RWPE1 (cell line): Measurements from ENCODE around the gene SDF4.

Experiments used
- CTCF ChIA-PET: fragments of 350-600 bp; sonication (Branson Sonifier 250); formaldehyde crosslinking; extraction: SDS; loops from one replicate; lab custom pipeline; 2021; lab: Yijun Ruan, JAX
- POLR2A ChIA-PET: fragments of 400-600 bp; formaldehyde crosslinking; extraction: SDS; loops from one replicate; lab custom pipeline; 2020; ENCODE audit warnings: antibody characterized with exemption; ENCODE audit not compliant: low non-redundant PET; lab: Yijun Ruan, JAX
- DNase-seq: peaks from one replicate; pipeline ENCODE4 v3.0.0; 2012; ENCODE audit warnings: low spot score
- H3K27ac ChIP-seq: fragments of 450-650 bp; 2 replicates; pipeline ENCODE4 v1.5.1; 2017
- CTCF ChIP-seq: fragments of 450-650 bp; conservative IDR thresholded peaks from 2 replicates; pipeline ENCODE4 v1.5.1; 2017; ENCODE audit warnings: low read depth, mild to moderate bottlenecking

The SDF4 gene

GRCh38 chr1:1239614-1240347, 8.0 kb upstream of the SDF4 start:
- CTCF ChIA-PET, result interaction anchor here (0.5 to 1.7 kb wide), 5 partner anchors 10 to 118 kb away, joined by 3 to 11 read pairs (median 6); no protein-coding TSS in a partner anchor
- no peak for DNase-seq
- no peak for TF ChIP-seq CTCF
- H3K27ac ChIP-seq, result peak overlapping the region; percentile 21; the same call in 1 of the 2 replicates
- POLR2A ChIA-PET, result interaction anchor here (1.1 kb wide), 1 partner anchor 11 kb away, joined by 4 read pairs; no protein-coding TSS in a partner anchor

DNA sequence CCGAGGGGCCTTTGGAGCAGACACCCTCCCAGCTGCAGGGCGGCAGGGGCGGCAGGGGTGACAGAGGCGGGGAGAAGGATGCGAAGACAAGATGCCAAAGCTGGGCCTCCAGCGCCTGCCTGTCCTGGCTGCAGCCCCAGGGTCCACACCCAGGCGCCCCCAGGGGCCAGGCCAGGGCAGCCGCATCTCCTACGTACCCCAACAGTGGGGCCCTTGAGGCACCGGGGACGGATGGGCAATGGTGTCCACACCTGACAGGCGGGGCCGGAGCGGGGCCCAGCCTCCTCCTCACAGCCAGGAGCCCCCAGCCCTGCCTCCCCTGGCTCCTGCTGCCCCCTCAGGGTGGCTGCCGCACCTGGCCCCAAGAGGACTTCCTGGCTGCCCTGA, 7.4 kb upstream of the SDF4 start:
- H3K27ac ChIP-seq, result peak overlapping the region; percentile 21; the same call in 1 of the 2 replicates
- ChIA-PET POLR2A (interaction anchor here (1.1 kb wide), 1 partner anchor 12 kb away, joined by 4 read pairs; no protein-coding TSS in a partner anchor), CTCF (interaction anchor here (0.5 to 1.7 kb wide), 4 partner anchors 16 to 117 kb away, joined by 3 to 11 read pairs (median 6); no protein-coding TSS in a partner anchor)
- no peak for TF ChIP-seq CTCF
- DNase-seq, result no peak

DNA sequence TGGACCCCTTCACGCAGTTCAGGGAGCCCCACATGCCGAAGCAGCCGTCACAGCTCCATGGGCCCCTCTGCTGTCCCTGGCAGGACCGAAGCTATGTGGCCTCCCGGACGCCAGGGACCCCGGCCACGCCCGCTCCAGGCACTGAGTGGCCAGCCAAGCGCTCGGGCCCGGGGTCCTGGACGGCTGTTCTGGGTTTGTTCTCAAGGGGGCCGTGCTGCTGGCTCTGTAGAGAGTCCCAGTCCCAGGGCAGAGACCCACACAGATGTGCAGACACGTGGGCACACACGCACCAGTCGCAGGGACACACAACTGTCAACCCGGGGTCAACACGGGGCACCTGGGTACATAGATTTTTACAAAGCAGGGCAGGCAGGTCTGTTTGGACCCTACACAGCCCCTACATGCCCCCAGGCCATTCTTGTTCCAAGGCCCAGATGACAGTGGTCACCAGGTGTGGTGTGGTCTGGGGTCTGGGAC, 6.9 kb upstream of the SDF4 start:
- ChIA-PET POLR2A (no interaction called here), CTCF (interaction anchor here (1.2 to 1.7 kb wide), 2 partner anchors 53 to 117 kb away, joined by 6 to 11 read pairs; no protein-coding TSS in a partner anchor)
- H3K27ac ChIP-seq, result peak overlapping the region; percentile 81
- no peak for TF ChIP-seq CTCF
- DNase-seq, result no peak

DNA sequence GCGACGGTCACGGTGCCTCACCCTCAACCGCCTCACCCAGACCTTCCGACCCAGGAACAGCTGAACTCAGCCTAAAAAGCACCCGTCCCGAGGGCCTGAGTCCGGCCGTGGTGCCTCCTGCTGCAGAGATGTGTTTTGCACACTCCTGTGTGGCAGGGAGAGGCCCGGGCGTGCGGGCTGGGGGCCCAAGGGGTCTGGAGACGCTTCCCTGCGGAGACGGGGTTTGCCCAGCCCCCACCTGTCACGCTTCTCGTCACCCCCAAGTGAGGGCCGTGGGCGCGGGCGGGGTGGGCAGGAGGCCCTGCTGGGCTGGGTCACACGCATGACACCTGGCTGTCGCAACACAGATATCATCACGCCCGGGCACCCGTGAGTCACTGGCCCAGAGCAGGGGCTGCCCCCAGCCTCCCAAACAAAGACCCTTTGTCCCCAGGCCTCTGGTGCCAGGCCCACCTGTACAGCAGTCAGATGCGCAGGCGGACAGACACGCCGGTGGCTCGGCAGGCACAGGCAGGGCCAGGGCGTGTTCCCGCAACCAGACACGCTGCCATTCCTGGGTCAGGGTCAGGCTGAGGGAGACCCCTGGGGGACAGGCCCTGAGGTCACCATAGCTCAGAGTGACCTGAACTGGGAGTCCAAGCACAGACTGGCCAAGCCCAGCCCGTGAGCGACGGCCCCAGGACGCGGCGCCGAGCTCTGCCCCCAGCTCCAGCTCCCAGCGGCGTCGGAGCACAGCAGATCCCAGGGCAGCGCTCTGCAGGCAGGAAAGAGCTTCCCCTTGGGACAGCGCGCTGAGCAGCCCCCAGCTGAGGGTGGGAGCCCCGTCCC, 6.3 kb upstream of the SDF4 start:
- no peak for DNase-seq
- ChIA-PET CTCF (interaction anchor here (1.7 to 2.7 kb wide), 2 partner anchors 53 to 116 kb away, joined by 8 to 11 read pairs; no protein-coding TSS in a partner anchor), POLR2A (interaction anchor here (0.9 kb wide), 1 partner anchor 8 kb away, joined by 3 read pairs; no protein-coding TSS in a partner anchor)
- no peak for TF ChIP-seq CTCF
- peak overlapping the region; percentile 81 for H3K27ac ChIP-seq

DNA sequence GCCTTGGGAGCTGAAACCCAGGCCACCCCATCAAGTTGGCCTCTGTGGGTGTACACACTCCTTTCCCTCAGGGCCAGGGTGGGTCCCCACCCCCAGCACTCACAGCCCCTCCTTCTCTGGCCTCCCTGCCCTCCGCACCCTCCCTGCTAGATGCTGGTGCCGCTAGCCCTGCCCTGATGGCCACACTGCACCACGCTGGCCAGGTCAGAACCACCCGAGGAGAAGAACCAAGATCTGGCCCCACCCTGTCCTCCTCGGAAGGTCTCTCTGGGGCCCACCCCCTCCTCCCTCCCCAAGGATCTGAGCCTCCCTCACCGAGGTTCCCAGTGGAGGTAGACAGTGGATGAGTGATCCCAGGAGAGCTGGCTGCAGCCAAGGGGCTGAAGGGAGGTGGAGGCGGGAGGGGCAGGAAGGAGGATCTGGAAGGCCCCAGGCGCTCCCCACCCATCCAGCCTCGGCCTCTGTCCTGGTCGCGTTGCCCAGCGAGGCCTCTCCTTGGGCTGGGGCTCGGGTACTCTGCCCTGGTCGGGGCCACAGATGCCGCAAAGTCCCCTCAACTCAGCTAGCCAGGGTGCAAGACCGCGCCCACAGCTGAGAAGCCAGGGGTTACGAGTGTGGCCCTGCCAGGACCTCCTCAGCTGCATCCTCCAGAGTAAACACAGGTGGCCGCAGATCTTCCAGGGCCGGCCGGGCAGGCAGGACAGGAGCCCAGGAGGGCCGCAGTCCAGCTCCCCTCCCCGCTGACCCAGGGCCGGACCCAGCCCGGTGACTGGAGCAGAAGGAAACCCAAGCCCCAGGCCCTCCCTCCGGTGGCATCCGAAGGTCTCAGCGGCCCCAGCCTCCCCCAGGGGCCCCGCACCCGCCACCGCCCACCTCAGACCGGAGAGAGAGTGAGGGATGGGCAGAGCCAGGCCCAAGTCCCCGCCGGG, 5.4 kb upstream of the SDF4 start:
- no peak for TF ChIP-seq CTCF
- CTCF ChIA-PET, result interaction anchor here (0.6 to 2.7 kb wide), 2 partner anchors 115 to 308 kb away, joined by 3 to 8 read pairs; no protein-coding TSS in a partner anchor
- DNase-seq, result no peak
- H3K27ac ChIP-seq, result peak overlapping the region; percentile 81
- POLR2A ChIA-PET, result interaction anchor here (0.9 kb wide), 1 partner anchor 9 kb away, joined by 3 read pairs; no protein-coding TSS in a partner anchor
